Liver (tissue), 9 donors: ENCODE measurements around the gene OGFOD1. TPM values are rescaled to one million over a fixed set of nuclear protein-coding genes. Genes with fewer than 3 reads are reported as not detected.

Source experiments
- DNase-seq: peaks from one replicate; pipeline ENCODE4 v3.0.0-alpha.2; 2017; ENCODE audit warnings: low spot score
- H3K27ac ChIP-seq, 2 donors: one replicate each; pipeline ENCODE4 v1.7.0; 2013; ENCODE audit warnings: inconsistent platforms in 2 of 2, low read length in 2 of 2, control low read depth in 1 of 2, low read depth in 1 of 2, mild to moderate bottlenecking in 1 of 2
- H3K27me3 ChIP-seq, 4 donors: one replicate each; pipeline versions ENCODE4 v1.6.1 to v1.7.0; 2013; ENCODE audit warnings: low read length in 3 of 4, inconsistent platforms in 1 of 4, mild to moderate bottlenecking in 1 of 4, moderate library complexity in 1 of 4; ENCODE audit not compliant: control insufficient read depth in 4 of 4, insufficient read depth in 4 of 4
- H3K36me3 ChIP-seq, 4 donors: one replicate each; pipeline versions ENCODE4 v1.6.1 to v1.7.0; 2013; ENCODE audit warnings: low read length in 3 of 4, mild to moderate bottlenecking in 3 of 4, low read depth in 1 of 4, moderate library complexity in 1 of 4; ENCODE audit not compliant: control insufficient read depth in 4 of 4, insufficient read depth in 3 of 4
- H3K4me1 ChIP-seq, 4 donors: one replicate each; pipeline versions ENCODE4 v1.6.1 to v1.7.0; 2013; ENCODE audit warnings: low read length in 3 of 4, mild to moderate bottlenecking in 3 of 4, moderate library complexity in 1 of 4; ENCODE audit not compliant: control insufficient read depth in 4 of 4, insufficient read depth in 4 of 4
- H3K4me3 ChIP-seq, 3 donors: one replicate each; pipeline versions ENCODE4 v1.6.1 to v1.7.0; 2013; ENCODE audit warnings: low read length in 3 of 3, control low read depth in 1 of 3, low read depth in 1 of 3, mild to moderate bottlenecking in 1 of 3
- H3K9ac ChIP-seq, 2 donors: one replicate each; pipeline ENCODE4 v1.7.0; 2013; ENCODE audit warnings: low read length in 2 of 2, mild to moderate bottlenecking in 2 of 2, moderate library complexity in 2 of 2, control low read depth in 1 of 2, low read depth in 1 of 2
- H3K9me3 ChIP-seq, 4 donors: one replicate each; pipeline versions ENCODE4 v1.6.1 to v1.7.0; 2013; ENCODE audit warnings: low read length in 3 of 4; ENCODE audit not compliant: control insufficient read depth in 4 of 4
- CTCF ChIP-seq: fragments of 150-350 bp; IDR thresholded peaks from 2 replicates; pipeline ENCODE4 v1.5.1; 2017; ENCODE audit warnings: improper control_type of control experiment, low read depth, low read length; ENCODE audit not compliant: missing input control
- EGR1 ChIP-seq, 2 donors: IDR thresholded peaks; 2 replicates each; pipeline ENCODE4 v1.6.1; 2016 to 2018; ENCODE audit warnings: antibody characterized with exemption in 2 of 2, low read depth in 2 of 2
- FOXA1 ChIP-seq: IDR thresholded peaks from 2 replicates; pipeline ENCODE4 v1.6.1; 2016; ENCODE audit warnings: antibody characterized with exemption
- GABPA ChIP-seq, 2 donors: IDR thresholded peaks in 1 of 2; conservative IDR thresholded peaks in 1 of 2; 2 replicates each; pipeline ENCODE4 v1.6.1; 2016; ENCODE audit warnings: antibody characterized with exemption in 2 of 2, mild to moderate bottlenecking in 1 of 2, moderate library complexity in 1 of 2
- HNF4A ChIP-seq, 2 donors: conservative IDR thresholded peaks; 2 replicates each; pipeline ENCODE4 v1.6.1; 2016; ENCODE audit warnings: antibody characterized with exemption in 2 of 2, mild to moderate bottlenecking in 2 of 2
- HNF4G ChIP-seq: IDR thresholded peaks from 2 replicates; pipeline ENCODE4 v1.6.1; 2016; ENCODE audit warnings: antibody characterized with exemption
- MAX ChIP-seq: IDR thresholded peaks from 2 replicates; pipeline ENCODE4 v1.6.1; 2016; ENCODE audit warnings: antibody characterized with exemption
- NR2F2 ChIP-seq: IDR thresholded peaks from 2 replicates; pipeline ENCODE4 v1.6.1; 2016; ENCODE audit warnings: antibody characterized with exemption
- RAD21 ChIP-seq, 2 donors: IDR thresholded peaks; 2 replicates each; pipeline ENCODE4 v1.6.1; 2016; ENCODE audit warnings: antibody characterized with exemption in 2 of 2, mild to moderate bottlenecking in 2 of 2
- REST ChIP-seq: IDR thresholded peaks from 2 replicates; pipeline ENCODE4 v1.6.1; 2016; ENCODE audit warnings: antibody characterized with exemption, mild to moderate bottlenecking
- RXRA ChIP-seq, 2 donors: IDR thresholded peaks; 2 replicates each; pipeline ENCODE4 v1.6.1; 2017 to 2018; ENCODE audit warnings: antibody characterized with exemption in 2 of 2, mild to moderate bottlenecking in 1 of 2
- SP1 ChIP-seq: IDR thresholded peaks from 2 replicates; pipeline ENCODE4 v1.6.1; 2018; ENCODE audit warnings: antibody characterized with exemption, mild to moderate bottlenecking
- TAF1 ChIP-seq: conservative IDR thresholded peaks from 2 replicates; pipeline ENCODE4 v1.6.1; 2016; ENCODE audit warnings: antibody characterized with exemption, mild to moderate bottlenecking
- YY1 ChIP-seq: IDR thresholded peaks from 2 replicates; pipeline ENCODE4 v1.6.1; 2016; ENCODE audit warnings: antibody characterized with exemption, mild to moderate bottlenecking
- ZBTB33 ChIP-seq: IDR thresholded peaks from 2 replicates; pipeline ENCODE4 v1.6.1; 2016; ENCODE audit warnings: antibody characterized with exemption
- WGBS: extraction: QIAGEN DNeasy Blood & Tissue Kit; methylation state at CpG from one replicate; pipeline ENCODE4 v1.1.7; 2013; 5-methylcytosine and 5-hydroxymethylcytosine counted together
- polyA plus RNA-seq, 2 donors: library from polyadenylated mRNA; stranded (reverse) in 1 of 2; unstranded in 1 of 2; fragments of 200-250 nt in 1 of 2; fragments of >200 nt in 1 of 2; fragmentation: Nextera tagmentation in 1 of 2; extraction: Ambion mirVana in 1 of 2; gene quantifications; one replicate each; pipeline versions ENCODE4 v1.2.1 to v1.2.3, GENCODE V29; 2013 to 2015
- total RNA-seq, 2 donors: library from RNA; depleted of rRNA; stranded (reverse); fragments of >200 nt; gene quantifications; one replicate each; pipeline ENCODE4 v1.2.3, GENCODE V29; 2014
- donor health status: healthy.
- donor health status: healthy.
- donor health status: healthy.
- donor health status: healthy.
- donor health status: healthy.

The OGFOD1 gene
- total and polyA plus RNA-seq, 4 donors = 15.5 to 40.2 (median 21.2) TPM

- WGBS = 87% methylated on average over 7 of the region's 7 CpGs
- H3K27ac ChIP-seq = no peak overlapping the region
- H3K36me3 ChIP-seq = no peaks in the 10 kb centered on the region
- H3K9ac ChIP-seq = no peak overlapping the region
- no peak for TF ChIP-seq MAX
- TF ChIP-seq TAF1 = no peak
- no peak for TF ChIP-seq HNF4G
- no peak for TF ChIP-seq ZBTB33
- no peak for TF ChIP-seq REST
- no peak for TF ChIP-seq SP1
- no peak for TF ChIP-seq FOXA1
- no peak for TF ChIP-seq GABPA (IDR thresholded peaks at IDR 0.05 in 1 of 2, conservative IDR thresholded peaks at IDR 0.05 in 1 of 2)
- no peak for TF ChIP-seq CTCF
- no peak for TF ChIP-seq RXRA (IDR thresholded peaks at IDR 0.05)
- TF ChIP-seq NR2F2 = no peak
- TF ChIP-seq YY1 = no peak
- no peaks in the 10 kb centered on the region for H3K27me3 ChIP-seq
- DNase-seq = no peak
- H3K4me3 ChIP-seq = no peak overlapping the region
- H3K4me1 ChIP-seq = peaks cover 5 to 13% (median 8%) of the 10 kb centered on the region in 4 donors
- no peaks in the 10 kb centered on the region for H3K9me3 ChIP-seq
Measured at GRCh38 chr16:56518425-56518824, 67.1 kb downstream of the OGFOD1 start.

GRCh38 chr16:56519459-56520250 is 68.3 kb downstream of the OGFOD1 start, which contains the start of gene BBS2:
Gene BBS2 (minus strand): TSS chr16:56520024. CDS start chr16:56519862, 162 bp downstream.
- H3K27me3 ChIP-seq = no peaks in the 10 kb centered on the region
- H3K36me3 ChIP-seq = no peaks in the 10 kb centered on the region
- no peak for TF ChIP-seq EGR1 (IDR thresholded peaks at IDR 0.05; ENCODE audit: low read depth in 2 of 2)
- no peak for TF ChIP-seq NR2F2
- peak; percentile 13 for TF ChIP-seq CTCF
- peak in 1 of 2 donors; percentile 6 for TF ChIP-seq RAD21 (IDR thresholded peaks at IDR 0.05)
- TF ChIP-seq HNF4A (conservative IDR thresholded peaks at IDR 0.05) = no peak
- TF ChIP-seq YY1 = peak; percentile 88
- peak within 1 kb of the TSS; percentile 71 to 88 for H3K9ac ChIP-seq
- peaks cover 5 to 13% (median 8%) of the 10 kb centered on the region in 4 donors for H3K4me1 ChIP-seq
- peak within 1 kb of the TSS; percentile 83 to 94 for H3K27ac ChIP-seq
- no peaks in the 10 kb centered on the region for H3K9me3 ChIP-seq
- WGBS = under 1% methylated on average over 65 of the region's 65 CpGs
- DNase-seq = peak; percentile 88
- peak within 1 kb of the TSS; percentile 84 to 99 (median 92) for H3K4me3 ChIP-seq
